GM23338 (cell line): ENCODE results near the gene C11orf16. TPM values are rescaled to one million over a fixed set of nuclear protein-coding genes. Genes with fewer than 3 reads are reported as not detected.
A peak's percentile ranks its signal among the peaks of the same experiment; 100 is the strongest.

Experiments used
- ATAC-seq: fragments of 200-7000 bp; cut with Tn5 transposase; 3 replicates; pipeline ENCODE4 v1.9.1; 2020
- DNase-seq: peaks from one replicate; pipeline ENCODE4 v3.0.0-alpha.2; 2015; ENCODE audit warnings: low spot score
- H2AFZ ChIP-seq: fragments of 200-600 bp; sonication (generic); 2 replicates; pipeline ENCODE4 v1.8.0; 2016; ENCODE audit warnings: antibody characterized with exemption, mild to moderate bottlenecking, moderate library complexity
- H3F3A ChIP-seq: fragments of 200-600 bp; sonication (generic); replicated peaks from 2 replicates; pipeline ENCODE4 v1.8.0; 2017; ENCODE audit warnings: antibody characterized with exemption, mixed run types, low read depth
- H3K27ac ChIP-seq: fragments of 200-600 bp; sonication (generic); 2 replicates; pipeline ENCODE4 v1.6.1; 2016; ENCODE audit warnings: low read depth
- H3K27me3 ChIP-seq: fragments of 200-600 bp; sonication (generic); 2 replicates; pipeline ENCODE4 v1.8.0; 2016; ENCODE audit warnings: mild to moderate bottlenecking, mixed run types, moderate library complexity; ENCODE audit not compliant: insufficient read depth
- H3K36me3 ChIP-seq: fragments of 200-600 bp; sonication (generic); 2 replicates; pipeline ENCODE4 v1.8.0; 2016; ENCODE audit warnings: mild to moderate bottlenecking; ENCODE audit not compliant: insufficient read depth
- H3K4me1 ChIP-seq: fragments of 200-600 bp; sonication (generic); 2 replicates; pipeline ENCODE4 v1.8.0; 2016; ENCODE audit warnings: mild to moderate bottlenecking, moderate library complexity; ENCODE audit not compliant: insufficient read depth
- H3K4me2 ChIP-seq: fragments of 200-600 bp; sonication (generic); 2 replicates; pipeline ENCODE4 v1.7.1; 2017; ENCODE audit warnings: mixed run types
- H3K4me3 ChIP-seq: fragments of 200-600 bp; sonication (generic); 2 replicates; pipeline ENCODE4 v1.6.1; 2016; ENCODE audit warnings: mixed run types
- H3K79me2 ChIP-seq: fragments of 200-600 bp; sonication (generic); replicated peaks from 2 replicates; pipeline ENCODE4 v1.8.0; 2017; ENCODE audit warnings: mild to moderate bottlenecking; ENCODE audit not compliant: insufficient read depth
- H3K9me2 ChIP-seq: fragments of 200-600 bp; sonication (generic); 2 replicates; pipeline ENCODE4 v1.8.0; 2017; ENCODE audit not compliant: insufficient read depth
- H4K20me1 ChIP-seq: fragments of 200-600 bp; sonication (generic); replicated peaks from 2 replicates; pipeline ENCODE4 v1.8.0; 2017; ENCODE audit warnings: mild to moderate bottlenecking; ENCODE audit not compliant: insufficient read depth
- H3K27ac Mint-ChIP-seq: 2 replicates; pipeline ENCODE4 v1.8.0; 2020; ENCODE audit warnings: inconsistent platforms, mild to moderate bottlenecking, moderate library complexity, mixed read lengths
- H3K27me3 Mint-ChIP-seq: 3 replicates; pipeline ENCODE4 v1.8.0; 2022; ENCODE audit warnings: low read depth, mild to moderate bottlenecking, moderate library complexity, mixed read lengths, inconsistent platforms; ENCODE audit not compliant: insufficient read depth, poor library complexity
- H3K36me3 Mint-ChIP-seq: 3 replicates; pipeline ENCODE4 v1.8.0; 2021; ENCODE audit warnings: low read depth, mild to moderate bottlenecking, inconsistent platforms, moderate library complexity, mixed read lengths
- H3K4me1 Mint-ChIP-seq: 3 replicates; pipeline ENCODE4 v1.8.0; 2020; ENCODE audit warnings: mild to moderate bottlenecking, inconsistent platforms, mixed read lengths
- H3K4me3 Mint-ChIP-seq: 3 replicates; pipeline ENCODE4 v1.8.0; 2021; ENCODE audit warnings: moderate library complexity, mild to moderate bottlenecking, inconsistent platforms, mixed read lengths
- H3K9me3 Mint-ChIP-seq: 3 replicates; pipeline ENCODE4 v1.8.0; 2020; ENCODE audit warnings: moderate library complexity, mild to moderate bottlenecking, inconsistent platforms, mixed read lengths
- ETS1 ChIP-seq: IDR thresholded peaks from 2 replicates; pipeline ENCODE4 v1.6.1; 2016; ENCODE audit warnings: antibody characterized with exemption
- EZH2 ChIP-seq: fragments of 200-600 bp; sonication (generic); IDR thresholded peaks from one replicate; pipeline ENCODE4 v1.8.0; 2017; ENCODE audit warnings: antibody characterized with exemption, mild to moderate bottlenecking, low read depth; ENCODE audit not compliant: unreplicated experiment
- NANOG ChIP-seq: IDR thresholded peaks from 2 replicates; pipeline ENCODE4 v1.6.1; 2016; ENCODE audit warnings: antibody characterized with exemption, borderline replicate concordance
- POLR2AphosphoS5 ChIP-seq: IDR thresholded peaks from 2 replicates; pipeline ENCODE4 v1.6.1; 2016; ENCODE audit warnings: antibody characterized with exemption, low read depth
- ZNF114 ChIP-seq: fragments of 250-450 bp; sonication (Bioruptor Pico); IDR thresholded peaks from 2 replicates; pipeline ENCODE4 v1.5.0; 2020; ENCODE audit warnings: mild to moderate bottlenecking, moderate library complexity
- ZNF331 ChIP-seq: fragments of 250-450 bp; sonication (Bioruptor Pico); IDR thresholded peaks from 2 replicates; pipeline ENCODE4 v1.5.0; 2020; ENCODE audit warnings: low read depth, mild to moderate bottlenecking, moderate library complexity
- polyA plus RNA-seq: library from polyadenylated mRNA; unstranded; fragments of >200 nt; fragmentation: Nextera tagmentation; extraction: Ambion mirVana; gene quantifications from 2 replicates; pipeline ENCODE4 v1.2.1, GENCODE V29; 2016
- total RNA-seq: library from RNA; depleted of rRNA; stranded (reverse); fragments of >200 nt; shearing (Covaris generic); gene quantifications from 2 replicates; pipeline ENCODE4 v1.2.3, GENCODE V29; 2014

The C11orf16 gene
- total and polyA plus RNA-seq, 2 experiments from 2014 or later, result not detected

- H3K36me3 ChIP-seq, result no peaks in the 10 kb centered on the region
- ATAC-seq, result no peak; the same call in 2 of the 3 replicates
- no peaks in the 10 kb centered on the region for H3F3A ChIP-seq
- no peak overlapping the region for H3K4me2 ChIP-seq
- no peaks in the 10 kb centered on the region for H3K79me2 ChIP-seq
- H3K27ac ChIP-seq, result no peak overlapping the region
- no peaks in the 10 kb centered on the region for H3K9me3 Mint-ChIP-seq
- H2AFZ ChIP-seq, result no peak overlapping the region
- H3K36me3 Mint-ChIP-seq, result peaks cover 8% of the 10 kb centered on the region; the same call in 2 of the 3 replicates
- H4K20me1 ChIP-seq, result peaks cover 3% of the 10 kb centered on the region; the same call in 1 of the 2 replicates
- no peaks in the 10 kb centered on the region for H3K4me1 ChIP-seq
- H3K4me1 Mint-ChIP-seq, result no peaks in the 10 kb centered on the region
- no peaks in the 10 kb centered on the region for H3K27me3 ChIP-seq
- no peak overlapping the region for H3K4me3 ChIP-seq
- no peak for DNase-seq
- no peak overlapping the region for H3K27ac Mint-ChIP-seq
- no peak overlapping the region for H3K4me3 Mint-ChIP-seq
- H3K9me2 ChIP-seq, result no peaks in the 10 kb centered on the region
- TF ChIP-seq ZNF114 (CRISPR knock-in tag), result no peak
- H3K27me3 Mint-ChIP-seq, result peaks cover 5% of the 10 kb centered on the region
Measured at GRCh38 chr11:8925711-8926110, 7.0 kb downstream of the C11orf16 start.

- H3K4me2 ChIP-seq, result no peak overlapping the region
- H2AFZ ChIP-seq, result no peak overlapping the region
- H3K27me3 ChIP-seq, result no peaks in the 10 kb centered on the region
- H3K9me2 ChIP-seq, result no peaks in the 10 kb centered on the region
- no peak for ATAC-seq
- no peak for TF ChIP-seq EZH2
- TF ChIP-seq ZNF331 (CRISPR knock-in tag), result no peak
- TF ChIP-seq NANOG, result no peak
- TF ChIP-seq ETS1, result no peak
- TF ChIP-seq POLR2AphosphoS5, result no peak
- H3K27ac Mint-ChIP-seq, result no peak overlapping the region
- H3K27ac ChIP-seq, result no peak overlapping the region
- H3K36me3 ChIP-seq, result 0 out of 2 replicates have a peak, but pooled peaks cover 3% of the 10 kb centered on the region
- H4K20me1 ChIP-seq, result peaks cover 3% of the 10 kb centered on the region; the same call in 1 of the 2 replicates
- peaks cover 3% of the 10 kb centered on the region for H3K27me3 Mint-ChIP-seq
- no peaks in the 10 kb centered on the region for H3F3A ChIP-seq
- H3K4me1 ChIP-seq, result no peaks in the 10 kb centered on the region
- no peak overlapping the region for H3K4me3 Mint-ChIP-seq
- H3K4me3 ChIP-seq, result no peak overlapping the region
- no peaks in the 10 kb centered on the region for H3K4me1 Mint-ChIP-seq
- no peak for DNase-seq
- peaks cover 28% of the 10 kb centered on the region for H3K36me3 Mint-ChIP-seq
- H3K9me3 Mint-ChIP-seq, result no peaks in the 10 kb centered on the region
- no peaks in the 10 kb centered on the region for H3K79me2 ChIP-seq
Measured at GRCh38 chr11:8922691-8923090, 10.1 kb downstream of the C11orf16 start.

- DNase-seq (peak; percentile 77), ATAC-seq (peak; percentile 86)
- Histone ChIP-seq H3K9me2 (no peaks in the 10 kb centered on the region), H2AFZ (no peak overlapping the region), H3K27me3 (no peaks in the 10 kb centered on the region), H3K79me2 (no peaks in the 10 kb centered on the region), H4K20me1 (peaks cover 3% of the 10 kb centered on the region; the same call in 1 of the 2 replicates), H3F3A (no peaks in the 10 kb centered on the region), H3K4me1 (0 out of 2 replicates have a peak, but pooled peaks cover 2% of the 10 kb centered on the region), H3K4me2 (no peak overlapping the region), H3K4me3 (no peak overlapping the region), H3K27ac (peak overlapping the region; percentile 85), H3K36me3 (peaks cover 5% of the 10 kb centered on the region; the same call in 1 of the 2 replicates)
- Mint-ChIP-seq H3K27me3 (peaks cover 5% of the 10 kb centered on the region), H3K4me3 (no peak overlapping the region), H3K36me3 (peaks cover 59% of the 10 kb centered on the region), H3K9me3 (no peaks in the 10 kb centered on the region), H3K4me1 (peaks cover 17% of the 10 kb centered on the region), H3K27ac (no peak overlapping the region; the same call in 1 of the 2 replicates)
- TF ChIP-seq EZH2, result no peak
Measured at GRCh38 chr11:8917157-8917825, 15.5 kb downstream of the C11orf16 start.
